NCI-H526 treated with DMSO at 0.1 percent for 48 hours (cell line): ENCODE data around the gene ADGRD1.

Experiments used
- DNase-seq: peaks from one replicate; lab custom pipeline; 2025; lab: John Stamatoyannopoulos, UW

ADGRD1 gene

DNA sequence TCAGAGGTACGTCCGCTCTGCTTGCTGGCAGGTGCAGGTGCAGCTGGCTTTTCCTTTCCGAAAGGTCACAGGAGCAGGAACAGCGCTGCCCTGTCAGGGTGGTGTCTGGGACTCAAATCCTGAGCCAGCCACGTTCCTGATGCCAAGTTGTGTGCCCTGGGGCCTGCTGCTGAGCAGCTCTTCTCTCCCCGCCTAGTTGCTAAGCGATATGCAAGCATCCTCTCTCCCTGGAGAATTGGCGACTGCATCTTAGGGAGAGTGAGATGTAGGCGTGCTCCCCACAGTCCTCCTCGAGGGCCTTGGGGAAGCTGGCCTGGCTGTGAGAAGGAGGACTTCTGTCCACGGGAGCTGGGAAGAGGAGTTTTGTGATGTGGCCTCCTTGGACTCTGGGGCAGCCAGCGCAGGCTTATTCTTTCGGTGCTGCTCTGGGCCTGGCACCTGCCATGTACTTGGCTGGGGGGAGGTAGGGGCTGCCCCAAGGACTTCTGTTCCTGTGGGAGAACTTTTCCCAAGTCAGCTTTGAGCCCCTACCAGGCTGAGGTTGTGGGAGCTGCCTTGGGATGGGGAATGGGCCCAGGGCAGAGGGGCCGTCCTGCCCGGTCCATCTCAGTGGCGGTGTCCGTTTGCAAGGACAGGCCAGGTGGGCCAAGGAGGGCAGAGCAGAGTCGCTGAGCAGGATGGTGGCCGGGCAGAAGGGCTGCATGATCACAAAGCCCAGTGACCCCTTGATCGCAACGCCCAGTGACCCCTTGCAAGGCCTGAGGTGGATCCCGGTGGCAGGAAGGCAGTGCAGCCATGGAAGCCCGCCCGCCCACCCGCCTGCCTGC is 183.5 kb downstream of the ADGRD1 start:
- DNase-seq = no peak

DNA sequence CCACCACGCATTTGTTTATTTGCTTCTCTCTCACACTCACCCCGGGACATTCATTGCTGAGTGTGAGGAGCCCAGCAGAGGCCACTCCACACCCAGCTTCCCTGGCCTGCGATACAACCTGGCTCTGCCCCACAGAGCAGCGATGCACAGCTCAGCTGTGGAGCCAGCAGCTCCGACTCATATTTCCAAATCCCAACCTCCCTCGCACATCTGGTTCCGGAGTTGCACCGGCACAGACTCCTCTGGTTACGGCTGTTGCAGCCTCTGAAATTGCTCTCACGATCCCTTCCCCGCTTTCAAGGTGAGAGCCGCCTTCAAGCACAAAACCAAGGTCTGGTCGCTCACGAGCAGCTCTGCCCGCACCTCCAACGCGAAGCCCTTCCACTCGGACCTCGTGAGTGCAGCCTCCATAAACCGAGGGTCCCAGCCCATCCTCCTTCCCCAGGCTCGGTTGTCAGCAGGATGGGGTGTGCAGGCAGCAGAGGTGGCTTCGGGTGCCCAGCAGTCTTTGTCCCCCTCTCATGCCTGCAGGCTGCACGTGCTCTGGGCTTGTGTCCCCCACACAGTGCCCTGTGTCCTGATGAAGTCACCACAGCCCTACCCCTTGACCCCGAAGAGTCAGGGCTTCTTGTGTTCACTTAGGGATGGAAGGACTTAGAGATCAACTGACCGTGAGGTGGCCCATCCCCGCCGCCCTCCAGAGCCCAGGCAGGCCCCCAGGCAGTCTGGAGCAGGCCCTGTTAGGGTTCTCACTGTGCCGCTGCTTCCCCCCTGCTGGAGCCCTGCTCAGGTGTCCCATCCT is 184.3 kb downstream of the ADGRD1 start:
- DNase-seq = peak; percentile 17

DNA sequence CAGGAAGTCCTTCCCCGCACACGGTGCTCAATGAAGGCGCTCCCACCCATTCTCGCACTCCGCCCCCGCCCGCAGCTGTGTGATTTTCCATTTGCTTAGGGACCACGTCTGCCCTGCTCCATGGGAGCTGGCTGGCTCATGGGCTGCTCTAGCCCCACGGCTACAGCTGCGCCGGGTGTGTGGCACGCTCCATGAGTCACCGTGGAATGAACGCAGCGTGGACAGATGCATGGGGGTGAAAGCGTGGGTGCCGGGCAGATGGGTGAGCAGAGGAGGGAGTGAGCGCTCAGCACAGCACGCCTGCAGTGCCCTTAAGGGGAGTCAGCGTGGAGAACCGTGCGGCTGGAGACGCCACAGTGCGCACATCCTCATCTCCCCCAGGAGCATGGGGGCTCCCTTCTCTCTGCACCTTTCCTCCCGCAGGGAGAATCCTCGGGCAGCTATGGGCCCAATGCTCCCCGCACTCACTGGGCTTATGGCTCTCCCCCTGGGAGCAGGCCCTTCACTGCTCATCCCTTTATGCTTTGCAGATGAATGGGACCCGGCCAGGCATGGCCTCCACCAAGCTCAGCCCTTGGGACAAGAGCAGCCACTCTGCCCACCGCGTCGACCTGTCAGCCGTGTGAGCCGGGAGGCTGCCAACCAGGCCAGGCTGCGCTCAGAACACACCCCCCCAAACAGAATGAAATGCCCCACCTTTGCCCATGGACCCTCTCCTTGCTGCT is 185.1 kb downstream of the ADGRD1 start:
- no peak for DNase-seq

DNA sequence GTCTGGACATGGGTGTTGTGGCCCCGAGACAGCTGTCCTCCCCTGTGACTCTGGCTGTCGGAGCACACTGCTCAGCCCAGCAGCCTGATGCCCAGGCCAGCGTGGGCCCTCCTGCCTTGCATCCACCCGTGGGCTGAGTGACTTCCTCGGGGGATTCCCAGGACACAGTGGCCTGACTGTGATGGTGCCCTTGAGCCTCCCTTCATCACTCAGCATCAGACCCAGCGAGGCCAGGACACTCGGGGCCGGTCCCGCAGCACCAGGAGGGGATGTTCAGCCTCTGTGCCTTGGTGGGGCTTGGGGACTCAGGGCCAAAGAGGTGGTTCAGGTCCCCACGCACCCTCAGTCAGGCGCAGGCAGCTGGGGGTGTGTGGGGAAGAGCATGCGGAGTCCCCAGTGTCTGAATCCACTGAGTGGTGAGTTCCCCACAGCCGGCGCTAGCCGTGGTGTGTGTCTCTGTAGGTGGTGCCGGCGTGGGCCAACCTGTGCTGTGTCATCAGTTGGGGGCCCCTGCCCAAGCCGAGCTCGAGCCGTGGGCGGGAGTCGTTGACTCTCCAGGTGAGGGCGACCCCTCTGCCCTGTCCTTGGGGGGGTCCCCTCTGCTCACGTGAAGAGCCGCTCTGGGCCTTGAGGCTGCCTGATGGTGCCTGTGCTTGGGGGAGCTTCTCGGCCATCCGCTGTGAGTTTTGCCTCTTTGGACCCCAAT is 185.8 kb downstream of the ADGRD1 start:
- DNase-seq = no peak

DNA sequence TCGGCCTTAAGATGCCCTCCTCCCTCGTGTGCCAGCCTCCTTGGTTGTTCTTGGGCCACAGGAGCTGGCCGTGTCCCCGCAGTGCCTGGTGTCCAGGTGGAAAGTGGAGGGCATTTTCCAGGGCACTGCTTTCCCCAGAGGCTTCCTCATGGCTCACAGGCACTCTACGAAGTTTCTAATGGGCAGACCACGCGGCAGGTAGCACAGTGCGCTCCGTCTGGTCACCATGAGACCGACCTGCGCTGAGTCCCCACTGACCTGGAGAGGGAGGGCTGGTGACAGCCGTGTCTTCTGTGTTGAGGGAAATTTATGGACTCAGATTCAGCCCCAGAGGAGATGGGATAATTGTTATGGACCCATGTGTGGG is 186.3 kb downstream of the ADGRD1 start:
- DNase-seq = no peak

DNA sequence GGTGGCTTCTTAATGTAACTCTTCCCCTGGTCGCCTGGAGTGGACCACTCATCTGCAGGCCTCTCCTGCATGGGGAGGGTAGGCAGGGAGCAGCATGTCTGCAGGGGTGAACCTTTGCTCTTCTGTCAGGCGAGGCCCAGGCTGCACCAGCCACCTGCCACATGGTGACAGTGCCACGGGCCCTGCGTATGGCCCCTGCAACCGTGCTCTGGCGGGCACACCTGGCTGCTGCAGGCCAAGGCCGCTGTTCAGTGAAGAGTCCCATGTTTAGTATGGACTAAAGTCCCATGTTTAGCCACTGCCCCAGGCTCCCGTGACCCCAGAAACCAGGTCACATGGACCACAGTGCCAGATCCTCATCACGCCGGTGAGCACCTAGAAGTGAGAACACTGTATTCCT is 187.0 kb downstream of the ADGRD1 start:
- DNase-seq = no peak

DNA sequence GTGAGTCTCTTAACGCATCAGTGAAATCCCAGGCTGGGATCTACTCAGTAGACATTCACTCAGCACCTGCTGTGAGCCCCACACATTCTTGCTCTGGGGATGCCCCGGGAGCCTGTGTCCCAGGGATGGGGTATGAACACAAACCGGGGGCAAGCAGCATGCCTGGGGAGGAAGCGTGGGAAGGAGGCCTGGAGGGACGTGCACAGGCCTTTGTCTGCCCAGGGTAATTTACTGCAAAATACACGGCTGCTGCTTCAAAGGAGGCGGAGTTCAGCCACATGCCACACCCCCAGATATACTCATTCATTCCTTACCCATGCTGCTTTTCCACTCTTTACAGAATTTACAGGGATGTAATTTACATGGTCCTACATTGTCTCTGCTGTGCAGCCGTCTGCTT is 187.8 kb downstream of the ADGRD1 start:
- no peak for DNase-seq

DNA sequence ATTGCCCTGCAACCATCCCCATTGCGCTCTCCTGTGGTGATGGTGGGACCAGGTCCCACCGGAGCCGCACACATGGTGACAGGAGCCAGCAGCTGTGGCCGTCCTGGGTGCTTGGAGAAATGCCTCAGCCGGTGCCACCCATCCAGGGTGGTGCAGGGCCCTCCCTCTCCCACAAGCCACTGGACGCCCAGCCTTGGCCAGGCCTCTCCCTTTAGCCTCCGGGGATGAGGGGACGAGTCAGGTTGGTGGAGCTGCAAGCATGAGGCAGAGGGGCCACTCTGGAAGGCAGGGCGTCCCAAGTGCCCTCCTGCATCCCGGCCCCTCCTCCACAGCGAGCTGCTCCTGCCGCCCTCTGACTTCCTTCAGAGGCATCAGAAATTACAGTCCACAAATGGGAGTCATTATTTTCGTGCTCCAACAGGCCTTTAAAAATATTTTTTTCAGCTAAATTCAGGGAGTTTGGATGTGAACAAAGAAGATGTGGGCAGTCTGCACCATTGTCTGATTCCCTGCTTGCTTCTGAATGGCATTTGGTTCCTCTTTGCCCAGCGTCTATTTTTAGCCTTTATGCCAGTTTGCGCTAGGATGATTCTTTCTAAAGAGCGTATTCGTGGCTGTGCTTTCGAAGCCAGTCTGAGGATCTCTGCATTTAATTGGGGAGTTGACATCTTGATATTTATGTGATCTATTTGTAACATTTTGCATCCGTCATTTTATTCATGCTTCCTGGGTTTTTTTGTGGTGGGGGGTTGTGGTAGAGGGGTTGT is 189.4 kb downstream of the ADGRD1 start:
- DNase-seq = no peak

DNA sequence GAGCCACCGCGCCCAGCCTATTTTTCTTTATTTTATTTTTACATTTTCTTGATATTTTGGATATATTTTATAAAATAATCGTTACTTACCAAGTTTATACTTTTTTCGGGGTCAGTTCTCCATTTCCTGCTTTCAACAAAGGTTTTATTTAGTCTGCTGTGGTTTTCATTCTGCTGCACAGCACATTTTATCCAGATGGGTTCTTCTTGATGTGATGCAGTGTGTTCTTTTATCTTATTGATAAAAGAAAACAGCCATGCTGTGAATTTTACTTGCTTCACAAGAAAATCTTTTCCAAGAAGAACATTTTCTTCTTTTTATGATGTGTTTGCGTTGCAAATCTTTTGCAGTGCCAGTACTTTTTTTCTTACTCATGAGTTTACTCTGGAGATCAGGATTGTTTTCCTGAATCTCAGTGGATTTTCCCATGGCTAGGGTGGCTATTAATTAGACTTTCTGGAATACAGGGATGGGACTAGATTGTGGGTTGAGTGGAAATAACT is 192.5 kb downstream of the ADGRD1 start:
- DNase-seq = no peak

DNA sequence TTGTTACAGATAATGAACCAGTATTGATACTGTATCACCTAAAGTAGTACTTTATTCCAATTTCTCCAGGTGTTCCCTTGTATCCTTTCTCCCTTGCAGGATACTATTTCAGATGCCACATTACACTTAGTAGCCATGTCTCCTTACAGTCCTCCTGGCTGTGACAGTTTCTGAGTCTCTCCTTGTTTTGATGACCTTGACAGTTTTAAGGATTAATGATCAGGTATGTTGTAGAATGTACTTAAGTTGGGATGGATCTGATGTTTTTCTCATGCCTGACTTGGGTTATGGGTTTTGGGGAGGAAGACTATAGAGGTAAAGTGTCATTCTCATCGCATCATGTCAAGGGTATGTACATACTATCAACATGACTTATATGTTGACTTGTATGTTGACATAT is 193.6 kb downstream of the ADGRD1 start:
- no peak for DNase-seq

DNA sequence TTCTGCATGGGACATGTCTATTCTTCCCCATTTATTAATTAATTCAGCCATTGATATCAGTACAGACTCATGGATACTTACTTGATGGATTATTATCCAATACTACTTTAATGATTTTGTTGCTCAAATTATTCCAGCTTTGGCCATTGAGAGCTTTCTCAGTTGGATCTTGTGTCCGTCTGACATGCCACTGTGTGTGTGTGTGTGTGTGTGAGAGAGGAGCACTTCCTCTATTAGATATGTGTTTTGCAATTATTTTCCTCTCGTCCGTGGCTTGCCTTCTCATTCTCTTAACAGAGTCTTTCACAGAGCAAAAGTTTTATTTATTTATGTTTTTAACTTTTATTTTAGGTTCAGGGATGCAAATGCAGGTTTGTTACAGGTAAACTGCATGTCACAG is 194.2 kb downstream of the ADGRD1 start:
- DNase-seq = no peak

DNA sequence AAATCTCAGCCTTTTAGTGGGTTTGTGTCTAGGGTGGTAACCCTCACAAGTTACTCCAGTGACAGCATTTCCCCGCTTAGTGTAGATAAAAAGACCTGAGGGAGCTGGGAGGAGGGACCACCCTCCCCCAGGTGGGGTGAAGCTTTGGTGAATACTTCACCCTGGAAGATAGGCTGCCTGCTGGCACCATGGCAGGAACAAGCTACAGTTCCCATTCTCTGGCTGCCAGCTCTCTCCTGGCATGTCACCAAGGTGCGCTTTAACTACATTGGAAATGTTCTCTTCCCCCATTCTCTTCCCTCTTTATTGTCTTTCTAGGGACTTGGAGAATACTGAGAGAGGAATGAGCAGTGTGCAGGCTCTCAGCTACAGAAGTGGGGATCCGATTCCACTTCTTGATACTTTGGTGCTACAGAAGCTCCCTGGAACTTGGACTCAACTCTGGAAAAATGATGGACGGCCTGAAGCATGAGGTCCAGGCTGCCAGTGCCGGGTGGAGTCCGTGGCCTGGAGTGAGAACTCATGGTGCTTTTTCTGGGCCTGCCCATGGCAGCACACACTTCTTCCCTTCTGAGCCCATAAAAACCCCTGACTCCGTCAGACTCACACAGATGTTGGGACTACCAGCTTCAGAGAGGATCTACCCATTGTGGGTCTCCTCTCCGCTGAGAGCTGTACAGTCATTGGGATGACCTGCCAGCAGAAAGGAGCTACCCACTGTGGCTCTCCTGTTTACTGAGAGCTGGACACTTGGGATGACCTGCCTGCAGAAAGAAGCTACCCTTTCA is 198.0 kb downstream of the ADGRD1 start:
- DNase-seq = no peak

DNA sequence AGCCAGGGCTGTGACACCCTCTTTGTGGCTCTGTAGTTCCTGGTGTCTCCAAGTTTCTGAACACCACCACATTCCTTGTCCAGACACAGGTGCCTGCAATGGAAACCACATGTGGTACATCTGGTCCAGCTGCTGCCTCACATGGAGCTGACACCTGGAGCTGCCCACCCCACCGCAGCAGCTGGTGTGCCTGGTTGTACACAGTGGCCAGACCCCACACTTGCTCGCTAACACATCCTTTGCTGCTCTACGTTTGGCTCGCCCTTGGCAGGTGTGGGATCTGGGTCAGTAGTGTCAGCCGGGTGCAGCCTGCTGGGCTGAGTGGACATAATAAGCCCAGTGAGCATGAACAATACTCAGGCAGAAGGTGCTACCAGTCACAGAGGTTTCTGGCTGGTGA is 198.9 kb downstream of the ADGRD1 start:
- no peak for DNase-seq

DNA sequence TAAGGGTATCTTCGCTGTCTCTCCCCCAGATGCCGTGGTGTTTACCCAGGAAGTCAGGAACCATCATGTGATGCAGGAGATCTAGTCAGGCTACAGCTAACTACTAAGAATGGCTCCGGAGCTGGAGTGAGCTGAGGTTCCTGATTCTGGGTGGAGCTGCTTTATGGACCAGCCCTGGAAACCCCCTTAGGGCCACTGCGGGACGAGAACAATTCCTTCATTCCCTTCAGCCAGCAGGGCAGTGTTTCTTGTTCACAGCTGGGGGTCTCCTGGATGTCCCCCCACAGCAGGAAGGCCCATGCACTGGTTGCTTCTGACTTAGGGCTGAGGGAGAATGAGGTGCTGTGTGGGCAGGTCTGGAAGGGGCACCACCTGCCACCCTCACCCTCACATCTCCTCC is 199.3 kb downstream of the ADGRD1 start:
- DNase-seq = no peak

DNA sequence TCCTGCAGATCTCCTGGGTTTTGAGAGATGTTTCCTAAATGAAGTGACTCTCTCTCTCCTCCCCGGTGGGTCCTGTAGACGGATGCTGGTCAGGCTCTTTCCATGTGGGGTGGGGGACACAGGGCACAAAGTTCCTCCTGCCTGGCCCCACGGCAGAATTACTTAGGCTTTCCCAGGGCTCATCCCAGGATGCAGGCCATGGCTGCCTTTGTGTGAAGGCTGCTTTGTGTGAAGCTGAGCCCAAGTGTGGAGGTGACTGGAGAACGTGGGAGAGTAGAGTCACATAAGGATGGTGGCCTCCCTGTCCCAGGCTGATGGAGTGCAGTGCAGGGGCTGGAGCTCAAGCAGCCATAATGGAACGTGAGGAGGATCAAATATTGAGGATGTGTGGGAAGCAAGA is 200.2 kb downstream of the ADGRD1 start:
- no peak for DNase-seq

DNA sequence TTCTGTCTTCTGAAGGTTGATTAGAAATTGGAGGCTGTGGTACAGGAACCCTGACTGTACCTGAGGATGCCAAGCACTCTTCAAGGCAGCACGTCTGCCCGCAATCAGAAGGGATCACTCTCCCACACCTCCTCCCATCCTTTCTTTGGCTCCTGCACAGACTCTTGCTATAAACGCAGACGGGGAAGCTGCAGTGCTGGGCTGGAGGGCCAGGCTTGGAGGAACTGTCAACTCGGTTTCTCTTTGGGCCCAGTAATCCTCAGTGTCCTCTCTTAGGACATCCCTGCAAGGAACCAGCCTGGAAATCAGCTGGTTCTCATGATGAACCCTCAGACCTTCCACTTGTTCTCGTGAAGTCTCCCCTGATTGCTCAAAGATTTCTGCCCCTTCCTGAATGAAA is 201.4 kb downstream of the ADGRD1 start:
- DNase-seq = no peak

DNA sequence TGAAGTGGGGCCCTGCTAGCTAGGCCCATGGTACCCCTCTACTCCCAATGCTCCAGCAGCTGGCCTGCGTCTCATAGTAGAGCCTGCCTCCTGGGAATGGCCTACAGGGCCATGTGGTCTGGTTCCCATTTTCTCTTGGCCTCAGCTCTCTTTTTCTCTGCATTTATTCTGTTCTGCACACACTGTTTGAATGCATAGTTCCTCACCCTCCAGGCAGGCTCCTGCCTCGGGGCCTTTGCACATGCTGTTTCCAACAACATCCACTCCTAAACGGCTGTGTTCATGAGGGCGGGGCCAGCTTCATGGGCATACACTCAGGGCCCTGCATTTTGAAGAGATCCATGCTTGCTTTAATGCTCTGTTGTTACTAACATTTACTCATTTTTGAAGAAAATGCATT is 204.0 kb downstream of the ADGRD1 start:
- no peak for DNase-seq

DNA sequence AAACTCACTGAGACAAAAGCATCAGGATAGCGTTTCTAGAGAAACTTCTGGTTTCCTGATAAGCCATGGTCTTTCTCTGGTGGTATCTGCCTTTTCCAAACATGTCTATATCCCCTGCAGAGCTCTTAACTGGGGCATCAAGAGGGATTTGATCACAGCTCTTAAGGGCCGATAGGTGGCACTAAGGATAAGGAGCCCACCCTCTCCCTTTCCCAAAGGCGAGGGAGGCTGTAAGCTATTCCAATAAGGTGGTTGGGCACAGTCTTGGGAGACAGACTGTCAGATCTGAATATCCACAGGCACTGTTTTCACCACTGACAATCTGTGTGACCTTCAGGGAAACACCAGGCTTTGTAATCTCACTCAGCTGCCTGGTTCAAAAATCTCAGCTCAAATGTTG is 206.0 kb downstream of the ADGRD1 start:
- peak; percentile 8 for DNase-seq

DNA sequence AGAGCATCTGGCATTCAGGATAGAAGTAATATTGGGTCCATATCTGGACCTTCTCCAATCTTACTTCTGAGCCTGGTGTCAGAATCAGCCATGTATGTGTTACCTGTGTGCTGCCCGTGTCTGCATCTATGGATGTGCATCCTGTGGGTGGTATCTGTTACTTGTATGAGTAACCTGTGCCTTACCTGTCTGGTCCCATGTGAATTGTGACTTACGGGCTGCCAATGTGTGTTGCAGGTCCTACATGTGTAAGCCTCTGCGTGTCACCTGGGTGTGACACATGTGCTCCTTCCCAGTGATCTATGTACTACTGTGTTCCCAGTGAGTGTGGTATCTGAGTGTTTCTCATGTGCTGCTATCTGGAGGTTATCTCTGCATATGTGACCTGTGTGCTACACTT is 208.4 kb downstream of the ADGRD1 start:
- DNase-seq = no peak

DNA sequence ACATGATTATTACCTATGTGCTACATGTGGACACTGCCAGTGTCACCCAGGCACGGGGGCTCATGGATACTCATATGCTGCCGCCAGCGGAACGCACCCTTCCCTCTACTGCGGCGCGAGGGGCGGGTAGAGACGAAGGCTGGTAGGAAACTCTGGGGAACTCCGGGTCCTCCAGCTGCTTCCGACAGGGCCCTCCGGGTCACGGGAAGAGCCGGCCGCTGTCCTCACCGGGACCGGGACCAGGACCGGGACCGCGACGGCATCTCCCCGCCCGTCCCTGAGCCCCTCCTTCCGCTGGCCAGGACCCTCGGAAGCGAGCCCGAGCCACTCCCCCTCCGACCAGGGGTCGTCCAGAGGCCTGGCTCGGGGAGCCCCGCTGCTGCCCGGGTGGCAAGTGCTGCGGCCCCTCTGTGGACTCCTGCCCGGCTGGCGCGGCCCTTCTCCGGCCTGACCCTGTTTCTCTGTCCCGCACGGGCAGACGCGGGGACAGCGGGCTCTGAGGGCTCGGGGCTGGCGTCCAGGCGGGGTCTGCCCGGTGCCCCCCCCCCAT is 209.6 kb downstream of the ADGRD1 start:
- DNase-seq = no peak
